HFFc6 (cell line): Measurements from ENCODE around the gene RUNX1. TPM values are rescaled to one million over a fixed set of nuclear protein-coding genes. Genes with fewer than 3 reads are reported as not detected.

ENCODE experiments used
- DNase-seq: peaks from one replicate; pipeline ENCODE4 v3.0.0-alpha.2; 2018
- H3K27ac Mint-ChIP-seq: 2 replicates; pipeline ENCODE4 v1.8.0; 2020; ENCODE audit warnings: mild to moderate bottlenecking, mixed read lengths
- H3K27me3 Mint-ChIP-seq: 2 replicates; pipeline ENCODE4 v1.8.0; 2021; ENCODE audit warnings: mild to moderate bottlenecking, moderate library complexity, mixed read lengths; ENCODE audit not compliant: insufficient read depth
- H3K36me3 Mint-ChIP-seq: 2 replicates; pipeline ENCODE4 v1.8.0; 2021; ENCODE audit warnings: low read depth, mixed read lengths
- H3K4me1 Mint-ChIP-seq: 2 replicates; pipeline ENCODE4 v1.8.0; 2020; ENCODE audit warnings: low read depth, mixed read lengths
- H3K4me3 Mint-ChIP-seq: 2 replicates; pipeline ENCODE4 v1.8.0; 2020; ENCODE audit warnings: mild to moderate bottlenecking, moderate library complexity, mixed read lengths
- H3K9me3 Mint-ChIP-seq: 2 replicates; pipeline ENCODE4 v1.8.0; 2020; ENCODE audit warnings: mild to moderate bottlenecking, mixed read lengths
- CTCF ChIP-seq: fragments of 200-600 bp; sonication (generic); IDR thresholded peaks from 2 replicates; pipeline ENCODE4 v1.5.0; 2021; ENCODE audit warnings: antibody characterized with exemption, mild to moderate bottlenecking
- total RNA-seq, 6 experiments: library from RNA; stranded (reverse); fragmentation: NEBNext Ultra II Directional; extraction: Animal tissue kit (Norgen Biotek cat#: 25700); gene quantifications; 2 replicates in 1 of 6; 3 replicates in 5 of 6; pipeline ENCODE4 v1.2.3, GENCODE V29; 2021

The RUNX1 gene
- total RNA-seq, 6 experiments from 2014 or later: 57.4 to 78.9 (median 61.3) TPM

GRCh38 chr21:34826836-34827235 lies 222.3 kb downstream of the RUNX1 start:
- no peak for DNase-seq
- Mint-ChIP-seq H3K27ac (peak overlapping the region; percentile 28; the same call in 1 of the 2 replicates), H3K36me3 (peaks cover 87% of the 10 kb centered on the region), H3K4me1 (peaks cover 50% of the 10 kb centered on the region), H3K4me3 (no peak overlapping the region), H3K9me3 (no peaks in the 10 kb centered on the region), H3K27me3 (peaks cover 3% of the 10 kb centered on the region; the same call in 1 of the 2 replicates)
- no peak for TF ChIP-seq CTCF

GRCh38 chr21:34825948-34826548 lies 223.1 kb downstream of the RUNX1 start:
- DNase-seq: no peak
- Mint-ChIP-seq H3K9me3 (no peaks in the 10 kb centered on the region), H3K4me3 (no peak overlapping the region), H3K36me3 (peaks cover 89% of the 10 kb centered on the region), H3K4me1 (peaks cover 57% of the 10 kb centered on the region), H3K27ac (peak overlapping the region; percentile 53; the same call in 1 of the 2 replicates), H3K27me3 (peaks cover 6% of the 10 kb centered on the region; the same call in 1 of the 2 replicates)
- no peak for TF ChIP-seq CTCF

- Mint-ChIP-seq H3K36me3 (peaks cover 89% of the 10 kb centered on the region), H3K27ac (peak overlapping the region; percentile 53), H3K4me1 (peaks cover 63% of the 10 kb centered on the region), H3K4me3 (no peak overlapping the region), H3K9me3 (no peaks in the 10 kb centered on the region), H3K27me3 (peaks cover 6% of the 10 kb centered on the region; the same call in 1 of the 2 replicates)
- no peak for DNase-seq
- no peak for TF ChIP-seq CTCF
Observed at GRCh38 chr21:34825101-34825500, 224.0 kb downstream of the RUNX1 start.

- Mint-ChIP-seq H3K9me3 (no peaks in the 10 kb centered on the region), H3K27ac (peak overlapping the region; percentile 60), H3K36me3 (peaks cover 81% of the 10 kb centered on the region)
Observed at GRCh38 chr21:34824314-34824713, 224.8 kb downstream of the RUNX1 start.

GRCh38 chr21:34822942-34823341 lies 226.2 kb downstream of the RUNX1 start:
- no peaks in the 10 kb centered on the region for H3K9me3 Mint-ChIP-seq
- peak; percentile 69 for DNase-seq
- peak overlapping the region; percentile 85 for H3K27ac Mint-ChIP-seq
- H3K36me3 Mint-ChIP-seq: peaks cover 80% of the 10 kb centered on the region
- peak overlapping the region; percentile 50 for H3K4me3 Mint-ChIP-seq
- peaks cover 8% of the 10 kb centered on the region for H3K27me3 Mint-ChIP-seq
- H3K4me1 Mint-ChIP-seq: peaks cover 76% of the 10 kb centered on the region
- no peak for TF ChIP-seq CTCF

More at GRCh38 chr21:34824314-34824713, 224.8 kb downstream of the RUNX1 start:
- Mint-ChIP-seq H3K4me3 (no peak overlapping the region), H3K27me3 (peaks cover 6% of the 10 kb centered on the region; the same call in 1 of the 2 replicates), H3K4me1 (peaks cover 63% of the 10 kb centered on the region)
- no peak for TF ChIP-seq CTCF
- DNase-seq: no peak
